HL-60/S4 treated with retinoic acid at 250 ng/mL for 4 days and 3 days (cell line): ENCODE results near the gene LZTS2.

ENCODE experiments used
- in situ Hi-C: fragments of 300-500 bp; cut with MboI; formaldehyde crosslinking; loops from 2 replicates; pipeline ENCODE4 v1.7.0; 2022; ENCODE audit warnings: low sequenced_read_pairs

LZTS2 gene

DNA sequence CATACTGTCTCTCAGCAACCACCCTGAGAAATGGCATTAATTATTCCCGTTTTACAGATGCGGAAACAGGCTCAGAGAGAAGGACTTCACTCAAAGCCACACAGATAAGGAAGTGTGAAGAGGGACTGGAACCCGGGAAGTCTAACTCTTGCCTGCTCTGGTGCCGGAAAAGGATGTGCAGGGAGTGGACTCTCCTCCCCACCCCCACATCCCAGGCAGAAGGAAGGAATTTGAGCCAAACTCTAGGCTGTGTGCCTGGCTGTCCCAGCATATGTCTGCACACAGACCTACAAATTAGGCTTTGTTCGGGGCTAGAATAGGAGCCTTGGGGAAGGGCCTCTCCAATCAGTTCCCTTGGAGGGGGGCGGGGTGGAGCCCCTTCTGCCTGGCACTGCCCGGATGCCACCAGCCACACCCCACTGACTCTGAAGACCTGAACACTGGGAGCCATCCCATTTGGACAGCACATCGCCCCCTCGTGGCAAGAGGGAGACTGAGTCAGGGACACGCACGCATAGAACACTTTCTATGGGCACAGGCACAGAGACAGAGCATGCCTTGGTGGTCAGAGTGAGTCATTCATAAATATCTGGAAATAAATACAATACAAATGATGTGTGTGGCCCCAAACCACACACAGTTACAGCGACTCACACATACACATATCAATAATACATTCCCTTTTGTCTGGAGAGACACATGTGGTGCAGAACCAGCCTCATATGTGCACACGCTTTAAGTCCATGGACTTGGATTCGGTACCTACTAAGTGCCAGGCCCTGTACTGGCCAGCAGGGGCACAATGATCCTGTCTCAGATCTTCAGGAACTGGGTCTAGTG is 13.1 kb downstream of the LZTS2 start:
- in situ Hi-C loops = no loop called here

DNA sequence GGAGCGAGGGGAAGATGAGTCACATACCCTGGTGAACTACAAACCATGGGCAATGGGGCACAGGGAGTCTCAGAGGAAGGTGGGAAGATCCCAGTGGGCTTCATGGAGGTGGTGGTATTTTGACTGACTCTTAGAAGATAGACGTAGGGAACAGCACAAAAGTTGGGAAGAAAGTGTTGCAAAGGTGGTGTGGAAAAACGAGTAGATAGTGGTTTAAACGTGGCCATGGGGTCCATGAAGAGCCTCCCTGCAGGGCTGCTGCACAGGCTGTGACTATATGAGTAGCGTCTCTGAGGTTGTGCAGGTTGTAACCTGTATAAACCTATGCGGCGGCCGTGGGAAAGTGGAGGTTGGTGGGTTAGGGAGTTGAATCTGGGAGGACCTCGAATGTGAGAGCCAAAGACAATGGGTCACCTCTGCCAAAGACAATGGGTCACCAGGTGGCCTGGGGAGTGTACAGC is 13.8 kb downstream of the LZTS2 start:
- in situ Hi-C loops = no loop called here

DNA sequence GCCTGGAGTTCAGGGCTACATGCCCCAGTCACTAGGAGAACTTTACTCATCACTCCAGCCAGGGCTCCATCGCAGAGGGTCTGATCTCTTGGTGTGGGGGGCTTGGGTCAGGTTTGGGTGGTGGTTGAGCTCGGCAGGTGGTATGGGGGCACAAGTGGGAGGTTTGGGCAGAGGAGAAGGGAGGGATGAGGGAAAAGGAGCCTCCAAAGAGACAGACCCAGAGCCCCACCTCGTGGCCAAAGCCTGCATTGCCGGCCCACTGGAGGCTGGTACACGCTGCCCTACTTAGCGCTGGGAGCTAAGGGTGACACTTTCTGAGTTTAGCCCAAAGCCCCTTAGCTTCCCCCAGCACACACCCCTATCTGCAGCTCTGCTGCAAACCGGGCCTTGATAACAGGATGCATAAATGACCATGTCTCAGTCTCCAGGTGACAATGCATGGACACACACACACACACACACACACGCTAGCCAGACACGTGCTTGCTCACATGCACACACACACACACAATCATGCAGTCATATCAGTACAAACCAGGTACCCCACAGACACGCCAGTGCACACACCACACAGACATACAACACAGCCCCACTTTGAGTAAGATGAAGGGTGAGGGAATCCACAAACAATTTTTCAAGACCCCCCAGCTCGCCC is 14.7 kb downstream of the LZTS2 start:
- in situ Hi-C loops = no loop called here

DNA sequence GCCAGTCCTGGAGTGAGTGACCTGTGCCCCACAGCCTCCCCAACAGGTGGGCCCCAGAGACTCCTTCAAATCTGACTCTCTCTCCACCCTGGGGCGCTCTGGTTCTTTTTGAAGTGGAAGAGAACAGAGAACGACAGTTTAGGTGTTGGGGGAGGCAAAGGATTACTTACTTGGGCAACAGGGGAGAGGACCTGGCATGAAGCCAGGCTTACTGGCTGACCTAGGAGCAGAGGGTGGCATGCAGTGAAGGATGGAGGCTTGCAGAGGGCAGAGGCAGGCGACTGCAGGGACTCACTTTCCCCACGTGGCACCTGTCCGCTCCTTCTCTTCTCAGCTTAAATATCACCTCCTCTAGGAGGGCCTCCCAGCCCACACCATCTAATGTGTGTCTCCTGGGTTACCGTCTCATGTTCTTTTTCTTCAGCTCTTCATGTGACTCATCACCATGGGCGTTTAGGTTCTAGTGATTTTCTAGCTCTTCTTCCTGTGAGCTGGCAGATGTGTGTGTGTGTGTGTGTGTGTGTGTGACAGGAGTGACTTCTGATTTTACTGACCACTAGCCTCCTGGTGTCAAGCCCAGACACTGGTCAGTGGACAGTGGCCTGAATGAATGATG is 15.5 kb downstream of the LZTS2 start:
- in situ Hi-C loops = no loop called here

- in situ Hi-C loops = no loop called here
Measured at GRCh38 chr10:101015582-101015973, 16.0 kb downstream of the LZTS2 start.

DNA sequence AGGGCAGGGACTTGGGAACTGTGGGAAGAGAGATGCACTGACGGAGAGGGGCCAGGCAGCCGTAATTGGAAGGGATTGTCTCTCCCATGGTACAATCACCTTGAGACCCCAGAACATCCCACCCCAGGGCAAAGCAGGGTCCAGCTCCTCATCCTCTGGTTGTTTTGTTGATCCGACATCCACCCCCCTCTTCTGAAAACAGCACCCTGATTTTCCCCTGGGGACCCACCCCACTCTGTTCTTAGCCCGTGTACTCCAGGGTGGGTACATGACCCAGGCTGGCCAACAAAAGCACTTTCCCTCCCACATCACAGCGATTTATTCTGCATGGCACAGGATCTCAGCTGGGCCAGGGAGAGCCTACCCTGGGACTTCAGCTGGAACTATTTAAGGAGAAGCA is 17.2 kb downstream of the LZTS2 start:
- in situ Hi-C loops = no loop called here

- in situ Hi-C loops = no loop called here
Measured at GRCh38 chr10:101018118-101018599, 18.6 kb downstream of the LZTS2 start.

- in situ Hi-C loops = no loop called here
Measured at GRCh38 chr10:101018600-101019439, 19.2 kb downstream of the LZTS2 start.

- in situ Hi-C loops = no loop called here
Measured at GRCh38 chr10:101019440-101019703, 19.8 kb downstream of the LZTS2 start.

GRCh38 chr10:101020427-101021075 is 20.9 kb downstream of the LZTS2 start:
- in situ Hi-C loops = no loop called here

DNA sequence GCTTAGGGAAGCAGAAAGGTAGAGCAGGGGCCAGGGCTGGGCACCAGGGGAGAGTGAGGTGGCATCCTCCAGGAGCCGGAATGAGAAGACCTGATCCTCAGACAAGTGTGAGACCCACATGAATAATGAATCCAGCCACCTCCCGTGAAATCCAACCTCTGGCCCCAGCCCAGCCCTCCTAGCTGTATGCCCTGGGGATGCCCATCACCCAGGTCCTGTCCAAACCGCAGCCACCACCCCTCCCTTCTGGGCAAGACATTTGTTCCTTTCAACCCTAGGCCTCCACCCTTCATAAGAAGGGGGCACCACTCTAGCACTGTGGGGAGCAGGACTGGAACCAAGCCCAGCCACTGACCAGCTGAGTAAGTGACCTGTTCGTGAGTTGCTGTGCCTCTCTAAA is 21.6 kb downstream of the LZTS2 start:
- in situ Hi-C loops = no loop called here

DNA sequence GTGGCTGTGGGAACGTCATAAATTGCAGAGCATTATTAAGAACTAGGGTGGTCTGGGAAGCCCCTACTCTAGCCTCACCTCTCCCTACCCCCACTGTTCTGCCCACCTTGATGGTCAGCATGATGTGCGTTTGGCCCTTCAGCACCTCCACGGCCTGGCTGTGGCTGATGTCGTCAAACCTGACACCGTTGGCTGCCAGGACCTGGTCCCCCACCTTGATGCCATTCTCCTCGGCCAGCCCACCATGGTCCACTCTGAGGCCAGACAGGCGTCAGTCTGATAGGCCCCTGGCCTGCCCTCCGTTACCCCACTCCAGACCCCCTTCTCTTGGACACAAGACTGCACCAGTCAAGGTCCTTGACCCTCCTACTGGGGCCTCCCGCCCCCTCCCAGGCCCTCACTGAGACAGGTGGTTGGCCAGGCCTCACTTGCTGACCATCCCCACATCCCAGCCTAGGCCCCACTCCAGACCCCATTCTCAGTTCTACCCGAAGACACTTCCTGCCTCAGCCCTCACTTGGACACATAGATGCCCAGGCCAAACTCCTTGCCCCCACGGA is 22.2 kb downstream of the LZTS2 start:
- in situ Hi-C loops = no loop called here

DNA sequence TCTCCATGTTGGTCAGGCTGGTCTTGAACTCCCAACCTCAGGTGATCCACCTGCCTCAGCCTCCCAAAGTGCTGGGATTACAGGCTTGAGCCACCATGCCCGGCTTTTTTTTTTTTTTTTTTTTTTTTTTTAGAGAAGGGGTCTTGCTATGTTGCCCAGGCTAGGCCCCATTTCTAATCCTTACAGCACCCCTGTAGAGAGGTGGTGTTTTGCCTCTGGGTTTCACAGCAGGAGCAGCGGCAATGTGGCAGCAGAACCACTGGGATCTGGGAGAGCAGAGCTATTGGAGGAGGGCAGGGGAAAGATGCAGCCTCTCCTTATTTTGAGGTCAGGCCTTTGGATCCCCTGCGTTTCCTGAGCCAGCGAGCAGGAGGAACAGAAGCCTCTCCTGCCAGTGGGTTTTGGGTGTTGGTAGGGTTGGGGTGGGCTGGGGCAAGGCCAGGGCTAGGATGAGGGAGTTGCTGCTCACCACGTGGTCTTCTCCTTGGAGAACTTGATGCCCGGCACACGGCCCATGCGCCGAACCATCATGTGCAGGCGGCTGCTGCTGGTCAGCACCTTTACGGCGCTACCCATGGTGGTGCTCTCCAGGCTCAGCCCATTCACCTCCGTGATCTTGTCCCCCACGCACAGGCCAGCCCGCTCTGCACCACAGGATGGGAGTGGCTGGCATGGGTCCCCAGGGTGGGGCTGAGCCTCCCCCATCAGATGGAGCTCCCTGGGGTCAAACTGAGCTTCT is 23.5 kb downstream of the LZTS2 start:
- in situ Hi-C loops = no loop called here

DNA sequence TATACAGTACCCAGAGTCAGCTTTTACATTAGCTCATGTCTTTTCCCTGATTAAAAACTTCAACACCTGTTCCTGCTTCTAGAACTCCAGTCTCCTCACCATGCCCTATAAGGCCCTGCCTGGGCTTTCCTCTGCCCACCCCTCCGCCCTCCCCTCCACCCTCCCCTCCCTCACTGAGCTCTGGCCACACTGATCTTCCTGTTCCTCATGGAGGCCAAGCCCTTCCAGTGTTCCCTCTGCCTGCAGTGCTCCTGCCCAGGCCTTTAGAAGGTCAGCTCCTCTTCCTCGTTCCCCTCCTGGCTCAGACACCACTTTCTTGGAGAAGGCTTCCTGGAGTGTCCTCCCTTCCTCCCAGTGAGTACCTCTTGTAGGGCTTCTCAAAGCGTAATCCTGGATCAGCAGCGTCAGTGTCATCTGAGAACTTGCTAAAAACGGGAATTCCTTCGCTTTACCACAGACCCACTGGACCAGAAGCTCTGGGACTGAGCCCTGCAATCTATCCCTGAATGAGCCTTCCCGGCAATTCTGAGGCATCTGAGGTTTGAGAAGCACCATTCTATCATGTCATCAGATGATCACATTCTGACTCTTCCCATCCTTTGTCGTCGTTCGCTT is 27.6 kb downstream of the LZTS2 start:
- in situ Hi-C loops = no loop called here

GRCh38 chr10:101028446-101029337 is 29.1 kb downstream of the LZTS2 start:
- in situ Hi-C loops = no loop called here

GRCh38 chr10:101029520-101030295 is 30.1 kb downstream of the LZTS2 start:
- in situ Hi-C loops = no loop called here

- in situ Hi-C loops = no loop called here
Measured at GRCh38 chr10:101030496-101031127, 31.0 kb downstream of the LZTS2 start.
